NT2/D1 (cell line): ENCODE data around the gene KDM4B.

Experiments
- DNase-seq: peaks from one replicate; pipeline ENCODE4 v3.0.0-alpha.2; 2011; ENCODE audit warnings: low read depth, low spot score
- H3K27me3 ChIP-seq: 2 replicates; pipeline ENCODE4 v1.6.0; 2011; ENCODE audit warnings: mild to moderate bottlenecking; ENCODE audit not compliant: insufficient read length, insufficient read depth
- H3K36me3 ChIP-seq: 2 replicates; pipeline ENCODE4 v1.6.1; 2011; ENCODE audit warnings: mild to moderate bottlenecking, low read length, mixed read lengths; ENCODE audit not compliant: insufficient read depth, insufficient read length
- H3K4me1 ChIP-seq: 2 replicates; pipeline ENCODE4 v1.5.1; 2011; ENCODE audit not compliant: insufficient read depth, insufficient read length
- H3K4me3 ChIP-seq: 2 replicates; pipeline ENCODE4 v1.5.1; 2011; ENCODE audit warnings: low read depth; ENCODE audit not compliant: insufficient read length
- H3K9ac ChIP-seq: 2 replicates; pipeline ENCODE4 v1.6.0; 2011; ENCODE audit warnings: low read depth; ENCODE audit not compliant: insufficient read length
- H3K9me3 ChIP-seq: 2 replicates; pipeline ENCODE4 v1.5.1; 2011; ENCODE audit warnings: mild to moderate bottlenecking, low read length; ENCODE audit not compliant: insufficient read depth
- SUZ12 ChIP-seq: IDR thresholded peaks from 2 replicates; pipeline ENCODE4 v1.6.1; 2011; ENCODE audit not compliant: insufficient read length, insufficient read depth; ENCODE audit errors: extremely low read depth
- YY1 ChIP-seq: IDR thresholded peaks from 2 replicates; pipeline ENCODE4 v1.6.1; 2011; ENCODE audit not compliant: insufficient read length, insufficient read depth
- ZNF274 ChIP-seq: IDR thresholded peaks from 2 replicates; pipeline ENCODE4 v1.6.1; 2011; ENCODE audit warnings: mild to moderate bottlenecking, low read depth, low read length

KDM4B gene

GRCh38 chr19:4997297-4997696, 28.4 kb downstream of the KDM4B start:
- DNase-seq, result no peak
- H3K27me3 ChIP-seq, result no peaks in the 10 kb centered on the region
- H3K4me3 ChIP-seq, result no peak overlapping the region
- no peak overlapping the region for H3K9ac ChIP-seq
- H3K4me1 ChIP-seq, result peaks cover 5% of the 10 kb centered on the region
- H3K36me3 ChIP-seq, result peaks cover 30% of the 10 kb centered on the region
- no peak for TF ChIP-seq ZNF274
- peaks cover 4% of the 10 kb centered on the region; the same call in 1 of the 2 replicates for H3K9me3 ChIP-seq

GRCh38 chr19:5000120-5000611, 31.3 kb downstream of the KDM4B start:
- DNase-seq, result no peak
- H3K4me1 ChIP-seq, result peaks cover 5% of the 10 kb centered on the region
- H3K4me3 ChIP-seq, result no peak overlapping the region
- peaks cover 4% of the 10 kb centered on the region; the same call in 1 of the 2 replicates for H3K9me3 ChIP-seq
- no peaks in the 10 kb centered on the region for H3K27me3 ChIP-seq
- H3K36me3 ChIP-seq, result peaks cover 36% of the 10 kb centered on the region
- no peak overlapping the region for H3K9ac ChIP-seq
- TF ChIP-seq SUZ12 (no peak), YY1 (no peak), ZNF274 (no peak)

GRCh38 chr19:5001615-5002014, 32.7 kb downstream of the KDM4B start:
- Histone ChIP-seq H3K36me3 (peaks cover 35% of the 10 kb centered on the region), H3K4me1 (peaks cover 7% of the 10 kb centered on the region), H3K4me3 (no peak overlapping the region), H3K9me3 (peaks cover 4% of the 10 kb centered on the region; the same call in 1 of the 2 replicates), H3K27me3 (no peaks in the 10 kb centered on the region), H3K9ac (no peak overlapping the region)
- TF ChIP-seq ZNF274 (no peak), YY1 (no peak), SUZ12 (no peak)
- peak; percentile 33 for DNase-seq

GRCh38 chr19:5002143-5002542, 33.2 kb downstream of the KDM4B start:
- DNase-seq, result no peak
- Histone ChIP-seq H3K27me3 (no peaks in the 10 kb centered on the region), H3K4me1 (peaks cover 4% of the 10 kb centered on the region), H3K9me3 (peaks cover 9% of the 10 kb centered on the region; the same call in 1 of the 2 replicates), H3K4me3 (no peak overlapping the region), H3K9ac (no peak overlapping the region), H3K36me3 (peaks cover 35% of the 10 kb centered on the region)
- TF ChIP-seq YY1 (no peak), SUZ12 (no peak), ZNF274 (no peak)

GRCh38 chr19:5003781-5004180, 34.9 kb downstream of the KDM4B start:
- peaks cover 4% of the 10 kb centered on the region for H3K4me1 ChIP-seq
- TF ChIP-seq SUZ12, result no peak
- no peak for TF ChIP-seq ZNF274
- TF ChIP-seq YY1, result no peak
- H3K27me3 ChIP-seq, result no peaks in the 10 kb centered on the region
- no peak overlapping the region for H3K9ac ChIP-seq
- peaks cover 25% of the 10 kb centered on the region for H3K36me3 ChIP-seq
- peaks cover 21% of the 10 kb centered on the region for H3K9me3 ChIP-seq
- DNase-seq, result no peak
- no peak overlapping the region for H3K4me3 ChIP-seq

GRCh38 chr19:5005096-5005495, 36.2 kb downstream of the KDM4B start:
- H3K9ac ChIP-seq, result no peak overlapping the region
- no peaks in the 10 kb centered on the region for H3K27me3 ChIP-seq
- H3K36me3 ChIP-seq, result peaks cover 25% of the 10 kb centered on the region
- H3K9me3 ChIP-seq, result peaks cover 21% of the 10 kb centered on the region
- H3K4me3 ChIP-seq, result no peak overlapping the region
- no peak for TF ChIP-seq ZNF274
- no peak for TF ChIP-seq YY1
- TF ChIP-seq SUZ12, result no peak
- peaks cover 4% of the 10 kb centered on the region for H3K4me1 ChIP-seq
- no peak for DNase-seq

GRCh38 chr19:5006201-5006600, 37.3 kb downstream of the KDM4B start:
- Histone ChIP-seq H3K9ac (no peak overlapping the region), H3K4me3 (no peak overlapping the region), H3K36me3 (peaks cover 26% of the 10 kb centered on the region), H3K9me3 (peaks cover 19% of the 10 kb centered on the region), H3K4me1 (peaks cover 3% of the 10 kb centered on the region), H3K27me3 (no peaks in the 10 kb centered on the region)
- no peak for DNase-seq
- TF ChIP-seq ZNF274 (no peak), SUZ12 (no peak)
